HepG2 (cell line): ENCODE results near the gene TCF19. TPM values are rescaled to one million over a fixed set of nuclear protein-coding genes. Genes with fewer than 3 reads are reported as not detected.

Source experiments
- GLMP ChIP-seq: sonication (generic); formaldehyde crosslinking; IDR thresholded peaks from 2 replicates; pipeline ENCODE4 v1.9.0; 2021; ENCODE audit warnings: missing genetic modification reagents, mild to moderate bottlenecking, borderline replicate concordance
- SMC3 ChIP-seq: IDR thresholded peaks from 2 replicates; pipeline ENCODE4 v1.6.1; 2011; ENCODE audit warnings: low read length, improper control_type of control experiment
- ZBTB40 ChIP-seq, 2 experiments: fragments of 450-650 bp in 1 of 2; sonication (generic) in 1 of 2; formaldehyde crosslinking in 1 of 2; IDR thresholded peaks; 2 replicates each; pipeline versions ENCODE4 v1.6.1 to v1.8.0; 2016 to 2022; ENCODE audit warnings: antibody characterized with exemption in 1 of 2, mild to moderate bottlenecking in 1 of 2, missing genetic modification reagents in 1 of 2
- polyA plus RNA-seq, 8 experiments: library from polyadenylated mRNA; depleted of rRNA in 3 of 8; stranded (reverse) in 7 of 8; unstranded in 1 of 8; fragments of >200 nt; fragmentation: Illumina TruSeq in 4 of 8; extraction: Trizol in 4 of 8; gene quantifications; 2 replicates each; pipeline versions ENCODE4 v1.2.1 to v1.2.3, GENCODE V29; 2011 to 2016; ENCODE audit warnings: low read depth in 4 of 8, missing spikeins in 1 of 8, mixed read lengths in 1 of 8; ENCODE audit not compliant: insufficient read depth in 1 of 8
- total RNA-seq, 5 experiments: library from RNA; depleted of rRNA; stranded (reverse); fragments of >200 nt; fragmentation: Illumina TruSeq; extraction: Trizol; gene quantifications; 2 replicates each; pipeline ENCODE4 v1.2.3, GENCODE V29; 2016; ENCODE audit warnings: low read depth in 1 of 5

The TCF19 gene
- total and polyA plus RNA-seq, 2 of the 13 experiments (the other 11 are each of a cell fraction or from before 2014, with no cell fraction given) = 4.9 to 22.2 TPM

DNA sequence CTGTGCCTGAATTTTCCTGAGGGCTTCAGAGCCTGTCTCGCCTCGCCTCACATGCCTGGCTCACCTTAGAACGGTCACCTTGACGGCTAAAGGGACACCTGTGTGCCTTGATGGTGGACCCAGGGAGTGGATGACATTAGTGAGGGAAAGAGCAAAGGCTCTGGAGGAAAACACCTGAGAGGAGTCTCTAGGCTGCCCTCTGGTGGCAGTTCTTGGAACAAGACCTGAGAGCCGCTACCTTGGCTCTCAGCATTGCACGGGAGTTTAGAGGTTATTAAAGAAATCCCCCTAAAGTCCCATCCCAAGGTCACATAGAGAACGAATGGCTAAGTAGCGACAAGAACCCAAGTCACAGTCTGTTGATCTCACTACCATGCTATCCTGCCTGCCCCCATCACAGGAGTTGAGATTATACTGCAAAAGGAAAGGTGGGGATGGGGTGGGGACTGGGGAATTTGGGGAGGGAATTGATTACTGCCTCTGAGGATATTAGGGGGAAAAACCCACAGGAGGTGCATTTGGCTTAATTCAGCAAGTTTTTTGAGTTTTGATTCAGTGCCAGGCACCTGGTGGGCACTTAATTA lies 30.2 kb upstream of the TCF19 start (continued):
- TF ChIP-seq ZBTB40 (IDR thresholded peaks at IDR 0.05) (no peak), ZBTB40 (CRISPR knock-in tag; IDR thresholded peaks at IDR 0.05) (no peak), GLMP (no peak), SMC3 (peak; percentile 72)
